GM12878 (cell line): ENCODE data around the gene SYCP3. TPM values are rescaled to one million over a fixed set of nuclear protein-coding genes. Genes with fewer than 3 reads are reported as not detected.
A peak's percentile ranks its signal among the peaks of the same experiment; 100 is the strongest.

Experiments
- ATAC-seq: fragments of 200-7000 bp; cut with Tn5 transposase; 3 replicates; pipeline ENCODE4 v1.9.1; 2020; ENCODE audit warnings: mild to moderate bottlenecking, moderate library complexity
- BruUV-seq: library from RNA; stranded (reverse); fragments of 400-500 nt; replicated peaks from 2 replicates; lab custom pipeline; 2021; lab: Mats Ljungman, UMichigan
- CTCF ChIA-PET: fragments of 300-600 bp; sonication (Branson Sonifier 250); formaldehyde crosslinking; extraction: SDS; loops from one replicate; lab custom pipeline; 2021; ENCODE audit warnings: inconsistent platforms; lab: Yijun Ruan, JAX
- POLR2A ChIA-PET: fragments of 350-600 bp; formaldehyde crosslinking; extraction: SDS; loops from one replicate; lab custom pipeline; 2021; ENCODE audit warnings: inconsistent platforms; lab: Charles Lee
- RAD21 ChIA-PET: fragments of 300-600 bp; sonication (Branson Sonifier 250); formaldehyde crosslinking; loops from one replicate; lab custom pipeline; 2023; ENCODE audit warnings: antibody characterized with exemption; ENCODE audit not compliant: unreplicated experiment; lab: Charles Lee
- SMC1A ChIA-PET: fragments of 300-600 bp; sonication (Branson Sonifier 250); formaldehyde crosslinking; loops from one replicate; lab custom pipeline; 2023; ENCODE audit not compliant: unreplicated experiment, uncharacterized antibody; lab: Charles Lee
- DNase-seq: peaks from one replicate; pipeline ENCODE4 v3.0.0-alpha.2; 2011; ENCODE audit warnings: low read depth, low spot score
- FAIRE-seq: peaks from 3 replicates; lab custom pipeline; 2011; peaks lifted over from hg19 to GRCh38; lab: Jason Lieb, UNC
- H2AFZ ChIP-seq: 2 replicates; pipeline ENCODE4 v1.6.0; 2011; ENCODE audit warnings: low read depth, low read length, control low read depth; ENCODE audit not compliant: control insufficient read depth
- H3K27ac ChIP-seq: 2 replicates; pipeline ENCODE4 v1.5.1; 2011; ENCODE audit warnings: control low read depth; ENCODE audit not compliant: control insufficient read depth, insufficient read depth
- H3K27me3 ChIP-seq, 2 experiments: replicated peaks in 1 of 2; 2 replicates each; pipeline versions ENCODE4 v1.6.0 to v1.6.1; 2011; ENCODE audit warnings: low read length in 1 of 2; ENCODE audit not compliant: control insufficient read depth in 2 of 2, insufficient read depth in 2 of 2
- H3K36me3 ChIP-seq, 2 experiments: 2 replicates each; pipeline ENCODE4 v1.5.1; 2011; ENCODE audit warnings: low read length in 1 of 2; ENCODE audit not compliant: control insufficient read depth in 2 of 2, insufficient read depth in 2 of 2
- H3K4me1 ChIP-seq: 2 replicates; pipeline ENCODE4 v1.6.1; 2011; ENCODE audit warnings: mild to moderate bottlenecking, low read length, moderate library complexity, mixed read lengths; ENCODE audit not compliant: control insufficient read depth, insufficient read depth
- H3K4me2 ChIP-seq: 2 replicates; pipeline ENCODE4 v1.6.0; 2011; ENCODE audit warnings: control low read depth; ENCODE audit not compliant: control insufficient read depth, insufficient read depth
- H3K4me3 ChIP-seq: fragments of 200-600 bp; sonication (generic); 2 replicates; pipeline ENCODE4 v1.5.1; 2016
- H3K79me2 ChIP-seq: 2 replicates; pipeline ENCODE4 v1.6.0; 2011; ENCODE audit warnings: low read length; ENCODE audit not compliant: control insufficient read depth, insufficient read depth
- H3K9ac ChIP-seq: 2 replicates; pipeline ENCODE4 v1.8.0; 2011; ENCODE audit warnings: low read length, control low read depth, mixed read lengths; ENCODE audit not compliant: control insufficient read depth, insufficient read depth
- H3K9me3 ChIP-seq: replicated peaks from 3 replicates; pipeline ENCODE4 v1.5.1; 2011; ENCODE audit warnings: mild to moderate bottlenecking, low read length; ENCODE audit not compliant: control insufficient read depth, insufficient read depth
- H4K20me1 ChIP-seq: 2 replicates; pipeline ENCODE4 v1.6.0; 2011; ENCODE audit not compliant: control insufficient read depth, insufficient read depth
- BACH1 ChIP-seq: fragments of 450-650 bp; IDR thresholded peaks from 2 replicates; pipeline ENCODE4 v1.6.1; 2017; ENCODE audit warnings: mild to moderate bottlenecking, borderline replicate concordance
- CBFB ChIP-seq: IDR thresholded peaks from 2 replicates; pipeline ENCODE4 v1.6.1; 2016; ENCODE audit warnings: antibody characterized with exemption, low read depth
- CHD4 ChIP-seq: fragments of 200-600 bp; sonication (generic); IDR thresholded peaks from 2 replicates; pipeline ENCODE4 v1.6.1; 2016; ENCODE audit warnings: mild to moderate bottlenecking
- NR2C2 ChIP-seq: IDR thresholded peaks from 2 replicates; pipeline ENCODE4 v1.6.1; 2011; ENCODE audit warnings: borderline replicate concordance, low read depth; ENCODE audit not compliant: control insufficient read depth, insufficient read length
- RB1 ChIP-seq: fragments of 450-650 bp; formaldehyde crosslinking; IDR thresholded peaks from 2 replicates; pipeline ENCODE4 v1.6.1; 2017; ENCODE audit warnings: mild to moderate bottlenecking, borderline replicate concordance
- WGBS: methylation state at CpG from one replicate; pipeline ENCODE4 v1.1.6; 2016; ENCODE audit warnings: low lambda C conversion rate; ENCODE audit not compliant: insufficient replicate concordance, insufficient coverage; ENCODE audit errors: missing lambda C conversion rate; 5-methylcytosine and 5-hydroxymethylcytosine counted together
- in situ Hi-C: fragments of 300-500 bp; cut with MboI; formaldehyde crosslinking; loops from 9 replicates; pipeline ENCODE4 v1.14.3; 2018; ENCODE audit warnings: mixed read lengths
- intact Hi-C: fragments of 100-400 bp; cut with micrococcal nuclease; formaldehyde crosslinking; loops from one replicate; pipeline ENCODE4 v1.14.2; 2022; ENCODE audit not compliant: unreplicated experiment
- polyA plus RNA-seq, 11 experiments: library from polyadenylated mRNA; depleted of rRNA in 4 of 11; unstranded in 6 of 11; stranded (reverse) in 5 of 11; fragments of >200 nt; fragmentation: Nextera tagmentation in 4 of 11; fragmentation: Illumina TruSeq in 1 of 11; extraction: Ambion mirVana in 4 of 11; extraction: Trizol in 1 of 11; gene quantifications; 1 replicate in 1 of 11; 2 replicates in 10 of 11; pipeline versions ENCODE4 v1.2.1 to v1.2.3, GENCODE V29; 2011 to 2016; ENCODE audit warnings: inconsistent platforms in 2 of 11, missing spikeins in 2 of 11, low read depth in 1 of 11
- total RNA-seq, 4 experiments: library from RNA; depleted of rRNA in 3 of 4; stranded (reverse); fragments of >200 nt in 3 of 4; fragmentation: Illumina TruSeq in 1 of 4; extraction: Trizol in 1 of 4; gene quantifications; 2 replicates each; pipeline versions ENCODE4 v1.2.1 to v1.2.3, GENCODE V29; 2013 to 2021
- TF ChIP-seq, protein P1 (sequence below): fragments of 450-650 bp; conservative IDR thresholded peaks from 2 replicates; pipeline ENCODE4 v1.6.1; 2017; ENCODE audit warnings: mild to moderate bottlenecking, moderate library complexity
- TF ChIP-seq, protein P2 (sequence below): fragments of 450-650 bp; IDR thresholded peaks from 2 replicates; pipeline ENCODE4 v1.6.1; 2017; ENCODE audit warnings: mild to moderate bottlenecking, low read depth, inconsistent platforms; ENCODE audit not compliant: poor library complexity, severe bottlenecking
- TF ChIP-seq, protein P3 (sequence below): fragments of 450-650 bp; formaldehyde crosslinking; IDR thresholded peaks from 2 replicates; pipeline ENCODE4 v1.5.0; 2022; ENCODE audit warnings: mild to moderate bottlenecking, missing genetic modification characterization

The SYCP3 gene
- total and polyA plus RNA-seq, 10 of the 15 experiments (the other 5 are each of a cell fraction or from before 2014, with no cell fraction given) = 0.08 to 0.58 (median 0.21) TPM

DNA sequence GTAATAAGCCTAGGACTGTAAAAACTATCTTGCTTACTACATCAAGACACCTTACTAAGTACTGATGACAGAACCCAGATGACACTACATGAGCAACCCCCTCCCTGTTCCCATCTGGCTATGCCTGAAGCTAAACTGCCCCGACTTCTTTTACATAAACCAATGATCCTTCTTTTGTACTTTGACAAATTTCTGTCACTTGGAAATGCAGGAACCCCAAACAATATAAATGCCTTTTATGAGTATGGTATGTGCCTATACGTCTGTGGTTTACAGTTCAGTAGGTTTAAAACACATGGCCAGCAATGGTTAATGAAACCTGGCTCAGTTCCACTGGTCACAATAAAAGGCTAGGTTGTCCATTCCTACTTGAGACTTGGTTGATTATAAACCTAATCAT lies 6.1 kb downstream of the SYCP3 start:
- ChIA-PET CTCF (interaction anchor here (0.9 kb wide), 1 partner anchor 14 kb away, joined by 3 read pairs; no protein-coding TSS in a partner anchor), SMC1A (interaction anchor here (1.0 to 1.5 kb wide), 3 partner anchors 10 to 20 kb away, joined by 3 to 6 read pairs (median 5); no protein-coding TSS in a partner anchor), RAD21 (no interaction called here), POLR2A (no interaction called here)
- no peaks in the 10 kb centered on the region for H3K79me2 ChIP-seq
- no peak overlapping the region for H3K4me2 ChIP-seq
- no peak overlapping the region for H3K4me3 ChIP-seq
- FAIRE-seq (no peak), DNase-seq (no peak), ATAC-seq (peak; percentile 49; the same call in 2 of the 3 replicates)
- TF ChIP-seq CHD4 = no peak
- TF ChIP-seq NR2C2 = no peak
- no peak for TF ChIP-seq BACH1
- in situ Hi-C loops = no loop called here
- H3K4me1 ChIP-seq = no peaks in the 10 kb centered on the region
- H4K20me1 ChIP-seq = no peaks in the 10 kb centered on the region
- no peak overlapping the region for H2AFZ ChIP-seq
- H3K27ac ChIP-seq = no peak overlapping the region
- WGBS = 34% methylated on average over 2 of the region's 2 CpGs
- no peaks in the 10 kb centered on the region for H3K36me3 ChIP-seq
- H3K9ac ChIP-seq = no peak overlapping the region
- BruUV-seq = no TSS peak
- H3K9me3 ChIP-seq = no peaks in the 10 kb centered on the region
- no peaks in the 10 kb centered on the region for H3K27me3 ChIP-seq
- intact Hi-C loops = no loop called here

GRCh38 chr12:101732318-101732717 lies 6.9 kb downstream of the SYCP3 start:
- Histone ChIP-seq H2AFZ (no peak overlapping the region), H3K79me2 (no peaks in the 10 kb centered on the region), H3K27ac (no peak overlapping the region), H3K9ac (no peak overlapping the region), H3K9me3 (no peaks in the 10 kb centered on the region), H3K36me3 (no peaks in the 10 kb centered on the region), H3K4me1 (no peaks in the 10 kb centered on the region), H3K4me2 (no peak overlapping the region), H4K20me1 (no peaks in the 10 kb centered on the region), H3K4me3 (no peak overlapping the region), H3K27me3 (no peaks in the 10 kb centered on the region)
- BruUV-seq = no TSS peak
- POLR2A ChIA-PET = no interaction called here
- DNase-seq (no peak), ATAC-seq (no peak), FAIRE-seq (no peak)
- SMC1A ChIA-PET = no interaction called here
- RAD21 ChIA-PET = no interaction called here
- in situ Hi-C loops = no loop called here
- 0% methylated on average over 1 of the region's 1 CpG for WGBS
- CTCF ChIA-PET = no interaction called here
- intact Hi-C loops = no loop called here
- TF ChIP-seq, protein P1, sequence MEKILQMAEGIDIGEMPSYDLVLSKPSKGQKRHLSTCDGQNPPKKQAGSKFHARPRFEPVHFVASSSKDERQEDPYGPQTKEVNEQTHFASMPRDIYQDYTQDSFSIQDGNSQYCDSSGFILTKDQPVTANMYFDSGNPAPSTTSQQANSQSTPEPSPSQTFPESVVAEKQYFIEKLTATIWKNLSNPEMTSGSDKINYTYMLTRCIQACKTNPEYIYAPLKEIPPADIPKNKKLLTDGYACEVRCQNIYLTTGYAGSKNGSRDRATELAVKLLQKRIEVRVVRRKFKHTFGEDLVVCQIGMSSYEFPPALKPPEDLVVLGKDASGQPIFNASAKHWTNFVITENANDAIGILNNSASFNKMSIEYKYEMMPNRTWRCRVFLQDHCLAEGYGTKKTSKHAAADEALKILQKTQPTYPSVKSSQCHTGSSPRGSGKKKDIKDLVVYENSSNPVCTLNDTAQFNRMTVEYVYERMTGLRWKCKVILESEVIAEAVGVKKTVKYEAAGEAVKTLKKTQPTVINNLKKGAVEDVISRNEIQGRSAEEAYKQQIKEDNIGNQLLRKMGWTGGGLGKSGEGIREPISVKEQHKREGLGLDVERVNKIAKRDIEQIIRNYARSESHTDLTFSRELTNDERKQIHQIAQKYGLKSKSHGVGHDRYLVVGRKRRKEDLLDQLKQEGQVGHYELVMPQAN = no peak
- TF ChIP-seq, protein P2, sequence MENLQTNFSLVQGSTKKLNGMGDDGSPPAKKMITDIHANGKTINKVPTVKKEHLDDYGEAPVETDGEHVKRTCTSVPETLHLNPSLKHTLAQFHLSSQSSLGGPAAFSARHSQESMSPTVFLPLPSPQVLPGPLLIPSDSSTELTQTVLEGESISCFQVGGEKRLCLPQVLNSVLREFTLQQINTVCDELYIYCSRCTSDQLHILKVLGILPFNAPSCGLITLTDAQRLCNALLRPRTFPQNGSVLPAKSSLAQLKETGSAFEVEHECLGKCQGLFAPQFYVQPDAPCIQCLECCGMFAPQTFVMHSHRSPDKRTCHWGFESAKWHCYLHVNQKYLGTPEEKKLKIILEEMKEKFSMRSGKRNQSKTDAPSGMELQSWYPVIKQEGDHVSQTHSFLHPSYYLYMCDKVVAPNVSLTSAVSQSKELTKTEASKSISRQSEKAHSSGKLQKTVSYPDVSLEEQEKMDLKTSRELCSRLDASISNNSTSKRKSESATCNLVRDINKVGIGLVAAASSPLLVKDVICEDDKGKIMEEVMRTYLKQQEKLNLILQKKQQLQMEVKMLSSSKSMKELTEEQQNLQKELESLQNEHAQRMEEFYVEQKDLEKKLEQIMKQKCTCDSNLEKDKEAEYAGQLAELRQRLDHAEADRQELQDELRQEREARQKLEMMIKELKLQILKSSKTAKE = no peak
- TF ChIP-seq, protein P3, sequence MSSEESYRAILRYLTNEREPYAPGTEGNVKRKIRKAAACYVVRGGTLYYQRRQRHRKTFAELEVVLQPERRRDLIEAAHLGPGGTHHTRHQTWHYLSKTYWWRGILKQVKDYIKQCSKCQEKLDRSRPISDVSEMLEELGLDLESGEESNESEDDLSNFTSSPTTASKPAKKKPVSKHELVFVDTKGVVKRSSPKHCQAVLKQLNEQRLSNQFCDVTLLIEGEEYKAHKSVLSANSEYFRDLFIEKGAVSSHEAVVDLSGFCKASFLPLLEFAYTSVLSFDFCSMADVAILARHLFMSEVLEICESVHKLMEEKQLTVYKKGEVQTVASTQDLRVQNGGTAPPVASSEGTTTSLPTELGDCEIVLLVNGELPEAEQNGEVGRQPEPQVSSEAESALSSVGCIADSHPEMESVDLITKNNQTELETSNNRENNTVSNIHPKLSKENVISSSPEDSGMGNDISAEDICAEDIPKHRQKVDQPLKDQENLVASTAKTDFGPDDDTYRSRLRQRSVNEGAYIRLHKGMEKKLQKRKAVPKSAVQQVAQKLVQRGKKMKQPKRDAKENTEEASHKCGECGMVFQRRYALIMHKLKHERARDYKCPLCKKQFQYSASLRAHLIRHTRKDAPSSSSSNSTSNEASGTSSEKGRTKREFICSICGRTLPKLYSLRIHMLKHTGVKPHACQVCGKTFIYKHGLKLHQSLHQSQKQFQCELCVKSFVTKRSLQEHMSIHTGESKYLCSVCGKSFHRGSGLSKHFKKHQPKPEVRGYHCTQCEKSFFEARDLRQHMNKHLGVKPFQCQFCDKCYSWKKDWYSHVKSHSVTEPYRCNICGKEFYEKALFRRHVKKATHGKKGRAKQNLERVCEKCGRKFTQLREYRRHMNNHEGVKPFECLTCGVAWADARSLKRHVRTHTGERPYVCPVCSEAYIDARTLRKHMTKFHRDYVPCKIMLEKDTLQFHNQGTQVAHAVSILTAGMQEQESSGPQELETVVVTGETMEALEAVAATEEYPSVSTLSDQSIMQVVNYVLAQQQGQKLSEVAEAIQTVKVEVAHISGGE (CRISPR knock-in tag) = no peak
- TF ChIP-seq CBFB (no peak), RB1 (no peak)
